Measurements from ENCODE around the gene CYP1A1. TPM values are rescaled to one million over a fixed set of nuclear protein-coding genes. Genes with fewer than 3 reads are reported as not detected.

The CYP1A1 gene
- total RNA-seq, 1 donor from 2014 or later, result 0.48 TPM

DNA sequence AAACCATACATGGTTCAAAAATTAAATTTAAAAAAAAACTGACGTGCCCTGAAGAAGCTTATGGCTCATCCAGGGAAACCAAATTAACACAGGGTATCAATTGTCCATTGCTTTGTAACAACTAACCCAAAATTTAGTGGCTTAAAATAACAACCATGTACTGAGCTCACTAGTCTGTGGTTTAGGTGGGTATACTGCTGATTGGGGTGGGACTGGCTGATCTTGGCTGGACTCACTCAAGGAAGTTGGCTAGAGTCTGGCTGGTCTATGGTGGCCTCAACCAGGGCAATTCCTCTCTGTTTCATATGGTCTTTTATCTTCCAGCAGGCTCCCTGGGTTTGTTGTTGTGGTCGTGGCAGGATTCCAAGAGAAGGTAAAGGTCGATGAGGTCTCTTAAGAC is 15.4 kb downstream of the CYP1A1 start:
- Mint-ChIP-seq H3K4me3 (ENCODE audit: low read depth) (no peak overlapping the region), H3K27me3 (ENCODE audit: low read depth) (peaks cover 16% of the 10 kb centered on the region), H3K9me3 (no peaks in the 10 kb centered on the region), H3K4me1 (ENCODE audit: low read depth) (peaks cover 5% of the 10 kb centered on the region), H3K36me3 (ENCODE audit: low read depth) (no peaks in the 10 kb centered on the region), H3K27ac (no peak overlapping the region)
- intact Hi-C loops (cut with micrococcal nuclease), result no loop called here
- DNase-seq (ENCODE audit: low spot score), result no peak

DNA sequence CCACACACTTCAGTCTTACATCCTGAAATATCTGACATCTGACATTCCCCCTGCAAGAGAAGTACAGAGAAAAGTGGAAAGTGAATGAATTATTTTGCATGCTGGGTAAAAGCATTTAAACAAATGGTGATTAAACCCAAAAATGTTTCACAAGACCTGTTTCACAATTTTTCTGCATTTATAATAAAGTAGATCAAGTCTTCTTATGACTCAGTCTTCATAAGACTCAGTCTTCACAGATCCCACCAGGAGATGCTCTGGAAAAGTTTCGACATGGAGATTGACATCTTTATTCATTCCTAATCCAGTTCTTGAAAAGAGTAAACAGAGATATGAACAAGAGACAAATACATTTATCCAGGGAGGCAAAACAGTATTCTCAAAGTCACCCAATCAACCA is 16.3 kb downstream of the CYP1A1 start:
- no peak overlapping the region for H3K4me3 Mint-ChIP-seq (ENCODE audit: low read depth)
- H3K4me1 Mint-ChIP-seq (ENCODE audit: low read depth), result peaks cover 5% of the 10 kb centered on the region
- DNase-seq (ENCODE audit: low spot score), result no peak
- peaks cover 16% of the 10 kb centered on the region for H3K27me3 Mint-ChIP-seq (ENCODE audit: low read depth)
- intact Hi-C loops (cut with micrococcal nuclease), result no loop called here
- H3K9me3 Mint-ChIP-seq, result no peaks in the 10 kb centered on the region
- no peak overlapping the region for H3K27ac Mint-ChIP-seq
- no peaks in the 10 kb centered on the region for H3K36me3 Mint-ChIP-seq (ENCODE audit: low read depth)

DNA sequence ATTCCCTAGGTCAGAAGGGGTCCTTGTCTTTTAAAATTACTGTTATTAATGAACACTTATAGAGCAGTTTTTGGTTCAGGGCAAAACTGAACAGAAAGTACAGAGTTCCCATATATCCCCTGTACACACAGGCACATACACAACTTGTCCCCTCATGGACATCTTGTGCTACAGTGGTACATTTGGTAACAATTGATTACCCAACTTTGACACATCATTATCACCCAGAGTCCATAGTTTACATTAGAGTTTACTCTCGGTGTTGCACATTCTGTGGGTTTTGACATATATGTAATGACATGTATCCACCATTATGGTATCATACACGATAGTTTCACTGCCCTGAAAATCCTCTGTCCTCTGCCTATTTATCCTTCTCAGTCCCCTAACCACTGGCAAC is 28.5 kb downstream of the CYP1A1 start:
- H3K4me1 Mint-ChIP-seq (ENCODE audit: low read depth), result peaks cover 22% of the 10 kb centered on the region
- H3K9me3 Mint-ChIP-seq, result no peaks in the 10 kb centered on the region
- peak overlapping the region; percentile 99 for H3K4me3 Mint-ChIP-seq (ENCODE audit: low read depth)
- no peak for DNase-seq (ENCODE audit: low spot score)
- no peak overlapping the region for H3K27ac Mint-ChIP-seq
- peaks cover 4% of the 10 kb centered on the region for H3K36me3 Mint-ChIP-seq (ENCODE audit: low read depth)
- intact Hi-C loops (cut with micrococcal nuclease), result loop anchor here (5.0 to 10.0 kb wide), 2 partner anchors 40 to 238 kb away; partner anchors contain the start of gene COX5A
- H3K27me3 Mint-ChIP-seq (ENCODE audit: low read depth), result peaks cover 3% of the 10 kb centered on the region

DNA sequence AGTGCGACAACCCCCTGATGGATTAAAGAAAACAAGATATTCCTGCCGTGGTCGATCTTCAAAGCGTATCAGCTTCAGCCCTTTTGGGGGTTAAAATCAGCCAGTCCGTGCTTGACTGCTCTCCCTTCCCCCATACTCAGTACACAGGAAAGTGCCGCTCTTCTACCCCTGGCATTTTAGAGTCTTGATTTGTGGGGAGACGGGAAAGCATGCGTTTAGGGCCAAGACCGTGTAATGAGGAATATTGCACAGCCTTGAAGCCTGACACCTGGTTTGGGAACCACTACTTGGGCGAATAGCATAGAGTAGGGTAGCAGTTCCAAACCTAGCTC is 29.0 kb downstream of the CYP1A1 start:
- intact Hi-C loops (cut with micrococcal nuclease), result loop anchor here (5.0 to 10.0 kb wide), 2 partner anchors 39 to 238 kb away; partner anchors contain the start of gene COX5A
- H3K27ac Mint-ChIP-seq, result peak overlapping the region; percentile 99
- peaks cover 4% of the 10 kb centered on the region for H3K36me3 Mint-ChIP-seq (ENCODE audit: low read depth)
- no peaks in the 10 kb centered on the region for H3K9me3 Mint-ChIP-seq
- no peak for DNase-seq (ENCODE audit: low spot score)
- H3K4me1 Mint-ChIP-seq (ENCODE audit: low read depth), result peaks cover 22% of the 10 kb centered on the region
- H3K4me3 Mint-ChIP-seq (ENCODE audit: low read depth), result peak overlapping the region; percentile 99
- H3K27me3 Mint-ChIP-seq (ENCODE audit: low read depth), result no peaks in the 10 kb centered on the region

DNA sequence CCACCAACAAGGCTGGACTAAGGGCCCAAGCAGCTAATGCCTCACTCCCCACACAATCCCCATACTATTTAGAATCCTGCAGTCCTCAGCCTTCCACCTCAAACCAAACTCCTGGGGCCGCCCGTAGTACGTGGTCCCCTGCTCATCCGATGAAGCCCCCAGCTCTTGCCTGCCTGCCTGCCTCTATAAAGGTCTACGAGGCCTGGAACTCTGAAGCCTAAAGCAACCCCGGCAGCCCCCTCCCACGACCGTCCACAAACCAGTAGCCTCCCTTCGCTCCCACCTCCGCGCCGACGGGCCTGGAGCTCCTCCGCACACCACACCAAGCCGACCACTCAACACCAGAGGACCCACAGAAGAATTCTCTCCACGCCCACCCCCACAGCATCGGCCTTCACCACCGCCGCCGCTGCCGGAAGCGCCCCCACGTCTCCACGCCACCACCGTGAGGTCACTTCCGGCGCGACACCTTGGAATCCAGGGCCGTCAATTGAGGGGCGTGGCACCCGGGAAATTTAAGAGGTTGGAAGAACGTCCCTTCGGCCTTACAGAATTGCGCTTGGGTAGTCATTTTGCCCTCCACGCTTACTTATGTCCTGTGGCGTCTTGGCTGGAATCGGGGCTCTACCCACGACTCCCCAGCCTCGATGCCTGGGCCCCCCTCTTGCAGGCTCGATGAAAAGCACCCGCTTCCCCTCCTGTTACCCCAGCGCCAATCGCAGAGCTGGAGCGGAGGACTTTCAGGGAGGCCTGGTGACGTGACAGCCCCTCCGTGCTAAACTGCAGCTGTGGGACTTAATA is 29.5 kb downstream of the CYP1A1 start, which contains the start of gene EDC3:
Gene EDC3, minus strand, starts transcription at position 428 of the 801 bp plus-strand sequence. CDS start 20,900 bp downstream, outside the sequence.
- peak; percentile 78 for DNase-seq (ENCODE audit: low spot score)
- H3K4me1 Mint-ChIP-seq (ENCODE audit: low read depth), result peaks cover 22% of the 10 kb centered on the region
- intact Hi-C loops (cut with micrococcal nuclease), result loop anchor here (5.0 to 10.0 kb wide), 2 partner anchors 38 to 239 kb away; partner anchors contain the start of gene COX5A
- H3K27me3 Mint-ChIP-seq (ENCODE audit: low read depth), result no peaks in the 10 kb centered on the region
- no peaks in the 10 kb centered on the region for H3K9me3 Mint-ChIP-seq
- H3K36me3 Mint-ChIP-seq (ENCODE audit: low read depth), result peaks cover 4% of the 10 kb centered on the region
- H3K4me3 Mint-ChIP-seq (ENCODE audit: low read depth), result peak within 1 kb of the TSS; percentile 99
- H3K27ac Mint-ChIP-seq, result peak within 1 kb of the TSS; percentile 99

DNA sequence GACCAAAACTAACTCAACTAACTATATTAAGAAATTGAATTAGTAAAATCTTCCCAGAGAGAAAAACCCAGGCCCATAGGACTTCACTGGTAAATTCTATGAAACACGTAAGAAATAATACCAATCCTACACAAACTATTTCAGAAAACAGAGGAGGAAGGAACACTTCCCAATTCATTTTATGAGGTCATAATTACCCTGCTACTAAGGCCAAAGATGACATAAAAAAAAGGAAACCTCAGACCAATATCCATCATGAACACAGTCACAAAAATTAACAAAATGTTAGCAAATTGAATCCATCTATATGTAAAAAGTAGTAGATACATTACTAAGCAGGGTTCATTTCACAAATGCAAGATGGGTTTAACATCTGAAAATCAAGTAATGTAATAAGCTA is 33.0 kb downstream of the CYP1A1 start:
- Mint-ChIP-seq H3K4me1 (ENCODE audit: low read depth) (peaks cover 22% of the 10 kb centered on the region), H3K27me3 (ENCODE audit: low read depth) (no peaks in the 10 kb centered on the region), H3K9me3 (no peaks in the 10 kb centered on the region), H3K27ac (no peak overlapping the region), H3K36me3 (ENCODE audit: low read depth) (peaks cover 11% of the 10 kb centered on the region), H3K4me3 (ENCODE audit: low read depth) (no peak overlapping the region)
- intact Hi-C loops (cut with micrococcal nuclease), result loop anchor here (10.0 kb wide), 1 partner anchor 242 kb away; the partner anchor contains the start of gene COX5A
- DNase-seq (ENCODE audit: low spot score), result no peak

DNA sequence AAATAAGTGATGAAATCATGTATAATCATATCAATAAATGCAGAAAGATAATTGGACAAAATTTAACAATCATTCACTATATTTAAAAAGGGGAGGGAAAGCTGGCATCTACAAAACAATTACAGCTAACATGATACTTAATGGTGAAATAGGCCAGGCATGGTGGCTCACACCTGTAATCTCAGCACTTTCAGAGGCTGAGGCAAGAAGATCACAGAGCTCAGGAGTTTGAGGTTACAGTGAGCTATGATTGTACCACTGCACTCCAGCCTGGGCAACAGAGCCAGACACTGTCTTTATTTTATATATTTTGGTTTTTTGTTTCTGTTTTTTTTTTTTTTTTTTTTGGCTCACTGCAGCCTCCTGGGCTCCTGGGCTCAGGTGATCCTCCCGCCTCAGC is 41.6 kb downstream of the CYP1A1 start:
- intact Hi-C loops (cut with micrococcal nuclease), result no loop called here
- no peak overlapping the region for H3K4me3 Mint-ChIP-seq (ENCODE audit: low read depth)
- H3K9me3 Mint-ChIP-seq, result peaks cover 10% of the 10 kb centered on the region
- no peak for DNase-seq (ENCODE audit: low spot score)
- H3K4me1 Mint-ChIP-seq (ENCODE audit: low read depth), result peaks cover 4% of the 10 kb centered on the region
- no peaks in the 10 kb centered on the region for H3K27me3 Mint-ChIP-seq (ENCODE audit: low read depth)
- no peak overlapping the region for H3K27ac Mint-ChIP-seq
- H3K36me3 Mint-ChIP-seq (ENCODE audit: low read depth), result peaks cover 28% of the 10 kb centered on the region

DNA sequence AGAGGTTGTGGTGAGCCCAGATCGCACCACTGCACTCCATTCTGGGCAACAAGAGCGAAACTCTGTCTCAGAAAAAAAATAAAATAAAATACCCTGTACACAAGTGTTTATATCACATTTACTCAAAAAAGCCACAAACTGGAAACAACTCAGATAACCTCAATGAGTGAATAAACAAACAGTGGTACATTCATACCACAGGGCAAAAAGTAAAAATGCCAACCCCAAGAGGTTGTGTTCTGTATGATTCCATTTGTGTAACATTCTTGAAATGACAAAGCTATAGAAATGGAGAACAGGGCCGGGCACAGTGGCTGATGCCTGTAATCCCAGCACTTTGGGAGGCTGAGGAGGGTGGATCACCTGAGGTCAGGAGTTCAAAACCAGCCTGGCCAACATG is 42.4 kb downstream of the CYP1A1 start:
- DNase-seq (ENCODE audit: low spot score), result no peak
- Mint-ChIP-seq H3K4me1 (ENCODE audit: low read depth) (peaks cover 4% of the 10 kb centered on the region), H3K27ac (no peak overlapping the region)

DNA sequence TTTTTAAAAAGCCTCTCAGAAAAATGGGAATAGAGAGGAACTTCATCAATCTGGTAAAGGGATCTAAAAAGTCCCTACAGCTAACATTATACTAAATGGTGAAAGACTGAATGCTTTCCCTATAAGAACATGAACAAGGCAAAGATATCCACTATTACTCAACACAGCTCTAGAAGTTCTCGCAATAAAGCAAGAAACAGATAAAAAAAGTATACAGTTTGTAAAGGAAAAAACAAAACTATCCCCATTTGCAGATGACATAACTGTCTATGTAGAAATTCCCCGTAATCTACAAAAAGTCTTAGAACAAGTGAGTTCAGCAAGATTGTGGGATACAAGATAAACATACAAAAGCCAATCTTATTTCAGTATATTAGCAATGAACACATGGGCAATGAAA is 44.9 kb downstream of the CYP1A1 start:
- Mint-ChIP-seq H3K27me3 (ENCODE audit: low read depth) (no peaks in the 10 kb centered on the region), H3K9me3 (peaks cover 8% of the 10 kb centered on the region), H3K27ac (no peak overlapping the region), H3K36me3 (ENCODE audit: low read depth) (peaks cover 23% of the 10 kb centered on the region), H3K4me3 (ENCODE audit: low read depth) (no peak overlapping the region), H3K4me1 (ENCODE audit: low read depth) (peaks cover 4% of the 10 kb centered on the region)
- intact Hi-C loops (cut with micrococcal nuclease), result no loop called here
- no peak for DNase-seq (ENCODE audit: low spot score)

More for the DNA sequence above, 42.4 kb downstream of the CYP1A1 start:
- H3K36me3 Mint-ChIP-seq (ENCODE audit: low read depth), result peaks cover 28% of the 10 kb centered on the region
- H3K4me3 Mint-ChIP-seq (ENCODE audit: low read depth), result no peak overlapping the region
- H3K27me3 Mint-ChIP-seq (ENCODE audit: low read depth), result no peaks in the 10 kb centered on the region
- intact Hi-C loops (cut with micrococcal nuclease), result no loop called here
- peaks cover 10% of the 10 kb centered on the region for H3K9me3 Mint-ChIP-seq

DNA sequence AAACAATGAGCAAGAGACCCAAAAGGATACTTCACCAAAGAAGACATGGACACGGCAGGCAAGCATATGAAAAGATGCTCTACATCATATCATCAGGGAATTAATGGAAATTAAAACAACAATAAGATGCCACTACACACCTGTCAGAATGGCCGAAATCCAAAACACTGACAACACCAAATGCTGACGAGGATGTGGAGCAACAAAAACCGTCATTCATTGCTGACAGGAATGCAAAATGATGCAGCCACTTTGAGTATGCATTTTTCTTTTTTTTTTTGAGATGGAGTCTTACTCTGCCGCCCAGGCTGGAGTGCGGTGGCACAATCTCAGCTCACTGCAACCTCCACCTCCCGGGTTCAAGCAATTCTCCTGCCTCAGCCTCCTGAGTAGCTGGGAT is 48.5 kb downstream of the CYP1A1 start:
- Mint-ChIP-seq H3K27ac (no peak overlapping the region), H3K36me3 (ENCODE audit: low read depth) (peaks cover 19% of the 10 kb centered on the region), H3K27me3 (ENCODE audit: low read depth) (no peaks in the 10 kb centered on the region), H3K4me3 (ENCODE audit: low read depth) (no peak overlapping the region), H3K9me3 (no peaks in the 10 kb centered on the region), H3K4me1 (ENCODE audit: low read depth) (peaks cover 2% of the 10 kb centered on the region)
- intact Hi-C loops (cut with micrococcal nuclease), result no loop called here
- DNase-seq (ENCODE audit: low spot score), result no peak

DNA sequence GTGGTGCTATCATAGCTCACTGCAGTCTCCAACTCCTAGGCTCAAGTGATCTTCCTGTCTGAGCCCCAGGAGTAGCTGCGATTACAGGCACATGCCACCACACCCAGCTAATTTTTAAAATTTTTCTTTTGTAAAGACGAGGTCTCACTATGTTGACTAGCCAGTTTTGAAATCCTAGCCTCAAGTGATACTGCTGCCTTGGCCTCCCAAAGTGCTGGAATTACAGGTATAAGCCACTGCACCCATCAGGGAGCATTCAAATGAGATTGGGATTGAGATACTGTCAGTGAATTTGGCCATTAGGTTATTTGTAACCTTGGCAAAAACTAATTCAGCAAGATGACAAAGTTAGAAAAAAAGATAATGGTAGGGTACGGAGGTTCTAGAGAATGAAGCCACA is 51.2 kb downstream of the CYP1A1 start:
- intact Hi-C loops (cut with micrococcal nuclease), result no loop called here
- H3K4me1 Mint-ChIP-seq (ENCODE audit: low read depth), result no peaks in the 10 kb centered on the region

DNA sequence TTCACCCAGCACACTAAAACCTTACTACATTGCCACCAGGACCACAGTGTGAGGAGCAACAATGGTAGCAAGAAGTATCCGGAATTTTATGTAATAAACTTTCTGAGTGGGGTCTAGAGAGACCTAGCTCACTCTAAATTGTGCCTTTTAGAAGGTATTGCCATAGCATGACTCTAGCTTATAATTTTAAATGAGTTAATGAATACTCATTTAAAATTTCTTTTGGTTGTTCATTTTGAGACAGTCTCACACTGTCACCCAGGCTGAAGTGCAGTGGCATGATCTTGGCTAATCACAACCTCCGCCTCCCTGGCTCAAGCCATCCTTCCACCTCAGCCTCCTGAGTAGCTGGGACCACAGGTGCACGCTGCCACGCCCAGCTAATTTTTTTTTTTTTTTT is 55.7 kb downstream of the CYP1A1 start:
- Mint-ChIP-seq H3K4me3 (ENCODE audit: low read depth) (no peak overlapping the region), H3K4me1 (ENCODE audit: low read depth) (no peaks in the 10 kb centered on the region), H3K27ac (no peak overlapping the region), H3K27me3 (ENCODE audit: low read depth) (no peaks in the 10 kb centered on the region), H3K36me3 (ENCODE audit: low read depth) (peaks cover 44% of the 10 kb centered on the region), H3K9me3 (no peaks in the 10 kb centered on the region)
- DNase-seq (ENCODE audit: low spot score), result no peak
- intact Hi-C loops (cut with micrococcal nuclease), result no loop called here

More for the DNA sequence above, 51.2 kb downstream of the CYP1A1 start:
- no peaks in the 10 kb centered on the region for H3K9me3 Mint-ChIP-seq
- H3K36me3 Mint-ChIP-seq (ENCODE audit: low read depth), result peaks cover 25% of the 10 kb centered on the region
- DNase-seq (ENCODE audit: low spot score), result no peak
- no peak overlapping the region for H3K4me3 Mint-ChIP-seq (ENCODE audit: low read depth)
- no peak overlapping the region for H3K27ac Mint-ChIP-seq
- no peaks in the 10 kb centered on the region for H3K27me3 Mint-ChIP-seq (ENCODE audit: low read depth)

Data from activated T-helper 2 cell treated with anti-CD3 and anti-CD28 coated beads, Interferon-gamma antibody, Interleukin-2, Interleukin-4, amounts not matched to agents 10 μg/mL and 5 μg/mL and 100 μg/mL, durations not matched to agents 14 hours and 24 hours and 36 hours (primary cell).